GM21381 (cell line): ENCODE measurements around the gene AMPD2.

Source experiments
- ATAC-seq: cut with Tn5 transposase; IDR thresholded peaks from one replicate; pipeline ENCODE4 v1.9.1; 2021; ENCODE audit warnings: mild to moderate bottlenecking, moderate library complexity; ENCODE audit not compliant: unreplicated experiment

The AMPD2 gene

GRCh38 chr1:109630081-109630897, 10.7 kb downstream of the AMPD2 start:
- no peak for ATAC-seq

GRCh38 chr1:109630898-109631512, 11.4 kb downstream of the AMPD2 start:
- no peak for ATAC-seq

DNA sequence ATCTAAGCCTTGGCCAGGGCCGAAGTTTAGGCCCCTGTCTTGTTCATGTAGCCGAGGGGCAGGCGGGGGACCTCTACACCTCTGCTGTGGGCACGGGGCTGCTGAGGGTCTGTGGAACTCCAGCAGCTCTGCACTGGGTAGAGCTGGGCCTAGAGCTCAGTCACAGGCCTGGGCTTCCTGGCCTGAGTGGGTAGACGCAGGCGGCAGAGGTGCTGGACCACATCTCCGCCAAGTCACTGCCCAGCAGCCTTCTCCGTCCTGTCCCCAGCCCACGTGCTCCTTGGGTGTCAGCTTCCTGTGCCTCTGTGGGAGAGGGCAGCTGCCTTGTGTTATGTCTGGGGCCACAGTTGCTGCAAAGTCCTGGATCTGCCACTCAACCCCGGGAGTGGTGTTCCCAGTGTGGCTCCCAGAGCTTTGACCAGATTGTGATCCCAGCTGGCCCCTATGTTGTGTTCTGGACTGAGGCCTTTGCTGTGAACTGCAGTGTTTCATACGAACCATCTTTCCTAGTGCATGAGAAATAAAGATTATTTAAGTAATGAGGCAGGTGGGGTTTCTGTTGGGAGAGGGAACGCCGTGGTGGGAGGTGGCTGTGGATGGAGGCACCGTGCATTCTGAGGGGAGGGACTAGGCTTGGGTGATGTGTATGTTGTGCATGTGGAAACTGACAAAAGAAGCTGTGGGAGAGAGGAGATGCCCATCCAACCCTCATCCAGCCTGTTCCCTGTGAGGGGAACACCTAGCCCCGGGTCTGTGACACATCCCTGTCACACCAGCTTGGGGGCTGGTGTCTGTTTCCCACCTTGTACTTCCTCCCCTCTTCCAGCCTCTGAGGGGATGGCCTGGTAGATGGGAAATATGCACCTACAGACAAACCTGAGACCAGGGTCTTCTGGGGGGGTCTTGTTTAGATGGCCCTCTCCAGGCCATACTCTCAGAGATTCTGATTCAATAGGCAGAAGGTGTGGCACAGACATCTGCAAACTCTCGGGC, 12.2 kb downstream of the AMPD2 start:
- ATAC-seq: no peak

GRCh38 chr1:109632671-109633346, 13.2 kb downstream of the AMPD2 start:
- no peak for ATAC-seq

DNA sequence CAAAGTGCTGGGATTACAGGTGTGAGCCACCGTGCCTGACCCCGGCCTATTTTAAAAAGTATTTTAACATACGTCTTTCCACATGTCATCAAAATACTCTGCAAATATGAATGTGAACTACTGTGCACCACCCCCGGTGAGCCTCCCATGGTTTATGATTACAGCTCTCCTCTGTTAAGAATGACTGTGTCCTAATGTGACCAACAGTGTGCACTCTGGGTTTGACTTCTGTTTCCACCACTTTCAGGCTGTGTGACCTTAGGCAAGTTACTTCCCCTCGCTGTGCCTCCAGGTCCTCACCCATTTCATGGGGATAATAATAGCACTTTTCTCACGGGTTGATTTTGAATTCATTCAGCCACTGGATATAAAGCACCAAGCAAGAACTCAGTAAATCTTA, 14.7 kb downstream of the AMPD2 start:
- ATAC-seq: no peak

GRCh38 chr1:109634771-109635750, 15.4 kb downstream of the AMPD2 start:
- ATAC-seq: no peak

DNA sequence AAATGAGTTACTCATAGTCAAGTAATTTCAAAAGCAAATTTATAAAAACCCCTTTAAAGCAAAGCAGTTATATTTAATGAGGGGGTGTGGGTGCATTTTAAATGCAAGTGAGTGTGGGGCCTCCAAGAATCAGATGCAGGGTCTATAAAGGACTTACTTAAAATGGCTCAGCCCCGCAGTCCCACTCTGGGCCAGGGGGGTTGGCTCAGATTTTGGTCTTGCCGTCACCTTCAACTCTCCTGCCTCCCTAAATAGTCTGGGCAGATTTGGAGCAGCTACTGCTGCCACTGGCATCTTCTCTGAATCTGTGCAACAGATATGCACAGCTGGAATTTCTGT, 16.2 kb downstream of the AMPD2 start:
- no peak for ATAC-seq

- no peak for ATAC-seq
These were observed 16.7 kb downstream of the AMPD2 start for GRCh38 chr1:109636201-109636952.

DNA sequence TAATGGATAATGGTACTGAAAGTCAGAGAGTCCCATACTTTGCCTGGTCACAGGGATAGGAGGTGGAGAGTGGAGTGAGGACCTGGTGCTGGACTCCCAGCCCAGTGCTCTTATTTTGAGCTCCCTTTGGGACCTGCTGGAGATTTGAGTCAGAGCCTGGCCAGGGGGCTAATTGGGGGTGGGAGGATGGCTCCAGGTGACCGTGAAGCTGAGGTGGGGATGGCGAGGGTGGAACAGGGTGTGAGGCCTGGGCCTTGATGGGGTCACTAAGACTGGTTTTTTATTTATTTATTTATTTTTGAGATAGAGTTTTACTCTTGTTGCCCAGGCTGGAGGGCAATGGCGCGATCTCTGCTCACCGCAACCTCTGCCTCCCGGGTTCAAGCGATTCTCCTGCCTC, 17.8 kb downstream of the AMPD2 start:
- no peak for ATAC-seq

DNA sequence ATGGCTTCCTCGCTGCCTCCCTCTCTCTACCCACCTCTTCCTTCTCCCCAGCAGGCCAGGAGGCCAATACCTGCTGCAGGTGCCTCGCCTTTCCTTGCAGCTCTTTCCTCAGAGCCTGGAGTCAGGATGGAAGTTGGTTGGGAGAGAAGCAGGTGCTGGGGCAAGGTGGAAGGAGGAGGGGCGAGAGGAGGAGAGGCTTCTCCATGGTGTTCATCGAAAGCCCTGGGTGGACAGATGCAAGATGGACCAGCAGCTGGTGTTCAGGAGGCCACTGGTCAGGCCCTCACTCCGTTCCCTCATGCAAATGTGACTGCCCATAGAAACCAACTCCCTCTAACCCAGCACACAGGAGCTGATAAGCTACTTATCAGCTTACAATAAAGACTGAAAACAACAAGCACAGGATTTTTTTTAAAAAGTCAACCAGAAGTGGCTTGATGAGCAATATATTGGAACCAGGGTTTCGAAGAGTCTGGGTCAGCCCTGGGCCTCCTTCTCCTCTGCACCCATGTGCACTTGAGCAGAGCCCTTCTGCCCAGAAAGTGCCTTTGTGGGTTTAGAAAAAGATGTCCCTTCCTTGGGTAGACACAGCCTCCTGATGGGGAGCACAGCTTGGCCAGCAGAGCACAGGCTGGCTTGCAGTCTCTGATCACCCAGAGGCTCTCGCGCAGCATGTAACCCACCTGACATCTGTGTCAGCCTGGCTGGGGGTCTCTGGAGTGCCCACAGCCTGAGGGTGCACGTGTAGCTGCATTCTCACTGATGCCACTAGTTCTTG, 19.6 kb downstream of the AMPD2 start:
- no peak for ATAC-seq

DNA sequence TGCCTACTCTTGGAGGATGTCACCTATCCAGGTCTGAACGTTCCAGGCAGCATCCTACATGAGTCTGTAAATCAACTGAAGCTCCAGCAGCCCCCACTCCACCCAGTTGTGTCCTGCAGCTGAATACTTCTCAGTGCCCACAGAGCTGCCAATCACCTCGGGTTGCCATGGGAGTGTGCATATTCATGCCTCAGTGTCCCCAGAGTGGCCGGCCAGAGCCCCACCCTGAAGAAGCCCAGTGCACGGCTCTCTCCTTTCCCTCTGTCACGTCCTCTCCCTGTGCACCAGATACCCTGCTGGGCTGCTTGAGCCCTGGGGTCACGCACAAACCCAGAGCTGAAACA, 20.2 kb downstream of the AMPD2 start:
- no peak for ATAC-seq

- no peak for ATAC-seq
These were observed 20.7 kb downstream of the AMPD2 start for GRCh38 chr1:109640285-109640865.

DNA sequence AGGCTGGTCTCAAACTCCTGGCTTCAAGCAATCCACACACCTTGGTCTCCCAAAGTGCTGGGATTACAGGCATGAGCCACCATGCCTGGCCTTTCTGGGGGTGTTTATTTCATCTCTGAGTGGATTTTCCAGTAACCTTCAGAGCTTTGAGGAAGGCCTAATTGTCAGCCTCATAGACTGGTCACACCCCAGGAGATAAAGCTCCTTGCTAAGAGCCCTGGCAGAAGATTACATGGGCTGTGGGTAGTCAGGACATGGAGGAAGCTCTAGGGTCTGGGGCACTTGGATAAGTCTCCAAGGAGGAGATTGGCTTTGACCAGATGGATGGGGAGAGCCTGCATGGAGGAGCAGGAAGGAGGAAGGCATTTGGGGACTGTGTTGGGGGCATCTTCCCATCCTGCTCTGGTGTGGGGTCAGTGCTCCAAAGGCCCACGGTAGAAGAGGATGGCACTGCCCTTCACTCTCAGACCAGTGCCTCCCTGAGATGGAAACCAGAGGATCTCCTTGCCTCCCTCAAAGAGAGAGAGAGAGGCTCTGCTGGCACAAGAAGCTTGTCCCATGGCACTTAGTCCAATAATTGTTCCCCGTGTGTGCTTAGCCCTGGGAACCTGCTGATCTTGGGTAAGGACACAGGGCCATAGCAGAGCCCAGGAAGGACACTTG, 21.6 kb downstream of the AMPD2 start:
- no peak for ATAC-seq

- no peak for ATAC-seq
These were observed 22.2 kb downstream of the AMPD2 start for GRCh38 chr1:109641861-109642260.

GRCh38 chr1:109642626-109643025, 23.0 kb downstream of the AMPD2 start:
- ATAC-seq: no peak

DNA sequence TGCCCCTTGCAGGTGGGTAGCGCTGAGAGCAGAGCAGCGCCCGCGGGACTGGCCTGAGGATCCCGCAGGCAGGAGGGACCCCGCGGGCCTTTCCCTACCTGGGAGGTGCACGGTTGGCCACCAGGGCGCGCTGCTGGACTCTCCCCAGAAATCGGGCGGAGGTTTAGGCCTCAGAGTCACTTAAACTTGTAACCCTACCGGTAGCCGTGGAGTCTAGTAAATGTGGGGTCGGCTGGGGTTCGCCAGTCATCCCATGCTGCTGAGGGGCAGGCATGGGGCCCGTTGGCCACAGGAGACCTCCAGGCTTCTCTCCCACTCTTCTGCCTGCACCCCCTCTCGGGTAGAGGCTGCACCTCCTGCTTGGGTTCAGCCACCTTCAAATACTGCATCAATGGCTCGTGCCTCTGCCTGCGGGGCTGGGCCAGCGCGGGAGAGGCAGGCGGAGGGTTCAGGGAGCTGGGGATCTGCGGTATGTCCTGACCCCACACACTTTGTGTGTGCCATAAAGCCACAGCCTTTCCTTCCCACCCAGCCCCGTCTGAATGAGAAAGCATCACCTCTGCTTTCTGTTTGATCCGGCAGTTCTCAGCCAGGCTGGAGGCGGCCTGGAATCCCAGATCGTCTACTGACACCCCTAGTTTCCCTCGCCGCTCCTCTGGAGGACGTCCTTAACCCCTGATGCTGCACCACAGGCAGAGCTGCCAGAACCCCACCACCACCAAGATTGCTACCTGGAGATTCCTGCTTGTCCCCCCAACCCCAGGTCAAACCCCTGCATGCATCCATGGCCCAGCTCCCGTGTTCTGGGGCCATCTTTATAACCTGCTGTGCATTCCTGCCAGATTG, 24.0 kb downstream of the AMPD2 start:
- peak; percentile 84 for ATAC-seq

- ATAC-seq: no peak
These were observed 25.0 kb downstream of the AMPD2 start for GRCh38 chr1:109644670-109645069.
